HG02884 (cell line): ENCODE data around the gene INMT.

Source experiments
- ATAC-seq: cut with Tn5 transposase; IDR thresholded peaks from one replicate; pipeline ENCODE4 v1.9.1; 2021; ENCODE audit warnings: mild to moderate bottlenecking, moderate library complexity; ENCODE audit not compliant: unreplicated experiment

The INMT gene

GRCh38 chr7:30750683-30751650 lies 968 bp upstream of the INMT start:
- no peak for ATAC-seq

GRCh38 chr7:30752484-30752883 lies 549 bp downstream of the INMT start:
- ATAC-seq, result no peak

- no peak for ATAC-seq
These were observed 1.0 kb downstream of the INMT start for GRCh38 chr7:30752979-30753378.

- no peak for ATAC-seq
These were observed 2.5 kb downstream of the INMT start for GRCh38 chr7:30754315-30754877.

- no peak for ATAC-seq
These were observed 3.6 kb downstream of the INMT start for GRCh38 chr7:30755384-30756154.

- no peak for ATAC-seq
These were observed 5.4 kb downstream of the INMT start for GRCh38 chr7:30757342-30757692.

GRCh38 chr7:30760514-30761213 lies 8.7 kb downstream of the INMT start:
- no peak for ATAC-seq

- ATAC-seq, result no peak
These were observed 9.6 kb downstream of the INMT start for GRCh38 chr7:30761214-30762156.

GRCh38 chr7:30764030-30764975 lies 12.4 kb downstream of the INMT start:
- ATAC-seq, result peak; percentile 87

GRCh38 chr7:30765408-30765807 lies 13.5 kb downstream of the INMT start:
- no peak for ATAC-seq

- ATAC-seq, result no peak
These were observed 18.9 kb downstream of the INMT start for GRCh38 chr7:30770845-30771173.

GRCh38 chr7:30771174-30771879 lies 19.4 kb downstream of the INMT start, which contains the start of gene MINDY4:
TSS of gene MINDY4 (plus strand) at chr7:30771417. CDS start at chr7:30771494, 77 bp downstream.
- peak; percentile 78 for ATAC-seq

GRCh38 chr7:30771880-30772425 lies 20.0 kb downstream of the INMT start:
- peak; percentile 42 for ATAC-seq

- ATAC-seq, result no peak
These were observed 21.0 kb downstream of the INMT start for GRCh38 chr7:30772984-30773383.

- no peak for ATAC-seq
These were observed 24.1 kb downstream of the INMT start for GRCh38 chr7:30775992-30776391.

GRCh38 chr7:30776971-30777370 lies 25.0 kb downstream of the INMT start:
- no peak for ATAC-seq

GRCh38 chr7:30778255-30779025 lies 26.5 kb downstream of the INMT start:
- ATAC-seq, result no peak
